Esophagus (tissue), 2 donors: ENCODE data around the gene PRKN. TPM values are rescaled to one million over a fixed set of nuclear protein-coding genes. Genes with fewer than 3 reads are reported as not detected.

Source experiments
- H3K27ac ChIP-seq, 2 donors: one replicate each; pipeline ENCODE4 v1.5.1; 2013; ENCODE audit warnings: low read depth in 2 of 2, mild to moderate bottlenecking in 2 of 2, inconsistent platforms in 1 of 2, low read length in 1 of 2, moderate library complexity in 1 of 2
- H3K27me3 ChIP-seq, 2 donors: one replicate each; pipeline ENCODE4 v1.6.1; 2013; ENCODE audit warnings: low read length in 2 of 2, control low read depth in 1 of 2, mild to moderate bottlenecking in 1 of 2; ENCODE audit not compliant: insufficient read depth in 2 of 2, control insufficient read depth in 1 of 2
- H3K36me3 ChIP-seq, 2 donors: one replicate each; pipeline ENCODE4 v1.6.1; 2013; ENCODE audit warnings: low read length in 1 of 2; ENCODE audit not compliant: control insufficient read depth in 2 of 2, insufficient read depth in 2 of 2
- H3K4me1 ChIP-seq, 2 donors: one replicate each; pipeline ENCODE4 v1.6.1; 2013; ENCODE audit warnings: low read length in 1 of 2; ENCODE audit not compliant: control insufficient read depth in 2 of 2, insufficient read depth in 2 of 2
- H3K4me3 ChIP-seq, 2 donors: one replicate each; pipeline ENCODE4 v1.5.1; 2013; ENCODE audit warnings: low read length in 2 of 2, mild to moderate bottlenecking in 2 of 2, low read depth in 1 of 2, moderate library complexity in 1 of 2
- H3K9me3 ChIP-seq, 2 donors: one replicate each; pipeline ENCODE4 v1.6.1; 2013; ENCODE audit warnings: mild to moderate bottlenecking in 2 of 2, low read depth in 1 of 2, low read length in 1 of 2, moderate library complexity in 1 of 2; ENCODE audit not compliant: control insufficient read depth in 2 of 2, insufficient read depth in 1 of 2
- WGBS, 2 donors: extraction: QIAGEN DNeasy Blood & Tissue Kit; methylation state at CpG; one replicate each; pipeline ENCODE4 v1.1.7; 2013; 5-methylcytosine and 5-hydroxymethylcytosine counted together
- polyA plus RNA-seq, 2 donors: library from polyadenylated mRNA; stranded (reverse); fragments of 200-250 nt; gene quantifications; one replicate each; pipeline ENCODE4 v1.2.3, GENCODE V29; 2013
- donor health status: healthy with polysubstance abuse.
- donor health status: Bipolar disorder and iron deficiency.

PRKN gene
- polyA plus RNA-seq, 2 donors = 0.28 to 0.45 TPM

- peaks cover 0 to 13% of the 10 kb centered on the region in 2 donors for H3K4me1 ChIP-seq
- no peaks in the 10 kb centered on the region for H3K9me3 ChIP-seq
- H3K4me3 ChIP-seq = no peak overlapping the region
- H3K36me3 ChIP-seq = no peaks in the 10 kb centered on the region
- H3K27ac ChIP-seq = no peak overlapping the region
- WGBS, 2 donors = 89% methylated on average over 12 of the region's 12 CpGs
- no peaks in the 10 kb centered on the region for H3K27me3 ChIP-seq
These were observed 1349.5 kb downstream of the PRKN start for GRCh38 chr6:161378115-161378514.

- H3K27ac ChIP-seq = no peak overlapping the region
- H3K27me3 ChIP-seq = no peaks in the 10 kb centered on the region
- H3K9me3 ChIP-seq = no peaks in the 10 kb centered on the region
These were observed 1350.5 kb downstream of the PRKN start for GRCh38 chr6:161377116-161377515.

DNA sequence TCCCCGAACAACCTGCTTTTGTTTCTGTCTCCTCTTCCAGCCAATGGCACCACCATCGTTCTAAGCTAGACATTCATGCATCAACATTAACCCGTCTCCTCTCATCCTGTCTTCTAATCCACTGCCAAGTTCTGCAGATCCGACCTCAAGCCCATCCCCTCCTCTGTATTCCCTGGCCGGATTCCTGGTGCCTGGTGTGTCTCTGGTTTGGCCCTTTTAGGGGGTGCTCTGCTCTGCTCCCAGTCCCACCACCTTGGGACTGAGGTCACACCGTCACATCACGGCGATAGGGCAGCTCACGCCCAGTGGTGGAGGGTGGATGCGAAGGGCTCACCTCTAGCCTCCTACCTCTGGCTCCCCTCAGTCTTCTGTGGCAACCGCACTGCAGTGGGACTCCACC, 1351.2 kb downstream of the PRKN start:
- H3K9me3 ChIP-seq = no peaks in the 10 kb centered on the region
- H3K4me3 ChIP-seq = no peak overlapping the region
- H3K4me1 ChIP-seq = peaks cover 0 to 13% of the 10 kb centered on the region in 2 donors
- H3K36me3 ChIP-seq = no peaks in the 10 kb centered on the region
- no peaks in the 10 kb centered on the region for H3K27me3 ChIP-seq
- WGBS, 2 donors = 86 to 88% methylated on average over 11 of the region's 11 CpGs
- no peak overlapping the region for H3K27ac ChIP-seq

More at GRCh38 chr6:161377116-161377515, 1350.5 kb downstream of the PRKN start:
- Histone ChIP-seq H3K4me3 (no peak overlapping the region), H3K4me1 (peaks cover 0 to 13% of the 10 kb centered on the region in 2 donors), H3K36me3 (no peaks in the 10 kb centered on the region)
- 93% methylated on average over 13 of the region's 13 CpGs for WGBS, 2 donors

DNA sequence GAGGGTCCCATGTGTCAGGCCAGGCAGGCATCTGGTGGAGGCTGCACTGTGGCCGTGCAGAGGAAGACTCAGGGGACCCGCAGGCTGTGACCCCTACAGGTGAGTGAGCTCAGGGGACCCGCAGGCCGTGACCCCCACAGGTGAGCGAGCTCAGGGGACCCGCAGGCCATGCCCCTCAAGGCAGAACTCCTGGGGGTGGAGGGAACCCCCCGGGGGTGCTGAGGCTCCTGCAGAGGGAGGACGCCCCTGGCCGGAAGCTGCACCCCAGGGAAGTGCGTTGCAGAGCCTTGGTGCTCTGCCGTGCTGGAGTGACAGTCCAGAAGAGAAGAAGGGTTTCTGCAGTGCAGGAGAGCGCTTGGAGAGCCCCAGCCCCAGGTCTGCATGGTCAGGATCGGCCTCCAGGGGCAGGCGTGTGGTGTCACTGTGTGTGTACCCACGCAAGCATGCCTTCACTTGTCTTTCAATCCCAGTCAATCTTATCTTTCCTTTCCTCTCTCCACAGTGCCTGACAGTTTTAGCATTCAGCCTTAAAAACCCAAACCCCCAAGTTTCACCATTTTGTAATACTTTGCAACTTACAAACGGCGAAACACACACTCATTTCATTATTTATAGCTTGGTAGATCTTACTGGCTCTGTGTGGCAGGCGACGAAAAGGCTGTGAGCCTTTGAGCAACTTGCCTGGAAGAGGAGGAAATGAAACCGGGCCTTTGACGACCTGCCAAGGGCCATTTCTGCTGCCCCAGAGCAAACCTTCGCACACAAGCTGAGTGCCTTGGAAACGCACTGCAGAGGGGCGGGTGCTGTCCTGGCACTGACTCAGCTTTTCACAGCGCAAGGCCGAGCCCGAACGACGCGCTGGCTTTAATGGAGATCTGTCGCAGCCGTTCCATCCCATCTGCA, 1352.3 kb downstream of the PRKN start:
- Histone ChIP-seq H3K4me3 (no peak overlapping the region), H3K36me3 (no peaks in the 10 kb centered on the region), H3K9me3 (no peaks in the 10 kb centered on the region), H3K27me3 (no peaks in the 10 kb centered on the region), H3K4me1 (peaks cover 0 to 13% of the 10 kb centered on the region in 2 donors), H3K27ac (no peak overlapping the region)
- WGBS, 2 donors = 38 to 49% methylated on average over 32 of the region's 32 CpGs

DNA sequence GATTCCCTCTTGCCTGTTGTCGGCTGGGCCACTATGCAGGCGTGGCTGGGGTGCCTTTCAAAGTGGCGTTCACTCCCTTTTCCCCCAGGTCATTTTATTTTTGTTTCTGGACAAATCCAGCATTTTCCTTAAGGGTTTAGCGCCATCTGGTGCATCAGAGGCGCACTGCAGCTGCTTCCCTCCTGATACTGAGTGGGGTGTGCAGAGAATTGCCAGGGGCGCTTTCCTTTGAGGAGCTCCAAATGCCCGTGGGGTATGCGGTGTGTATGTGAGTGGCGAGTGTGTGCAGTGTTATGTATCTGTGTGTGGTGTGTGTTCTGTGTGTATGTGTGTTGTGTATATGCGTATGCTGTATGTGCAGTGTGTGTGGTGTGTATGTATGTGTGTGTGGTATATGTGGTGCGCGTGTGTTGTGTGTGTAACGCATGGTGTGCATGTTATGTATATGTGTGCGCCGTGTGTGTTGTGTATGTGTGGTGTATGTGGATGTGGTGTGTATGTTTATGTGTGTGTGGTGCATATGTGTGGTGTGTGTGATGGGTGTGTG, 1353.6 kb downstream of the PRKN start:
- peaks cover 0 to 13% of the 10 kb centered on the region in 2 donors for H3K4me1 ChIP-seq
- no peak overlapping the region for H3K27ac ChIP-seq
- no peaks in the 10 kb centered on the region for H3K9me3 ChIP-seq
- H3K36me3 ChIP-seq = no peaks in the 10 kb centered on the region
- WGBS, 2 donors = 32 to 33% methylated on average over 15 of the region's 15 CpGs
- no peak overlapping the region for H3K4me3 ChIP-seq
- no peaks in the 10 kb centered on the region for H3K27me3 ChIP-seq

DNA sequence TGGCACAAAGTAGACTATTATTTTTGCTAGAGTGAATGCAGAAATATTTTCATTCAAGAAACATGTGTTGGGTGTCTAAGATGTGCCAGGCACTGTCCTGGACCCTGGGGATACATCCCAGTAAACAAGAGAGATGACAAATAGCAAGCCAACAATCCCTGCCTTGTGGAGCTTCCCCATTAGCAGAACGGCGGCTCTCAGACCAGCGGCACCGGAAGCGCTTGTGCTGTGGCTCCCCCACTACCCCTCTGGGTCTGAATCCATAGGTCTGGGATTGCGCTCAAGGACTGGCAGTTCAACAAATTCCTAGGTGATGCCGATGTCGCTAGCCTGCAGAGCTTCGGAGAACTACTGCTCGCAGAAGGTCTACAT, 1355.2 kb downstream of the PRKN start:
- Histone ChIP-seq H3K4me3 (no peak overlapping the region), H3K9me3 (no peaks in the 10 kb centered on the region), H3K27ac (no peak overlapping the region), H3K27me3 (no peaks in the 10 kb centered on the region), H3K36me3 (no peaks in the 10 kb centered on the region), H3K4me1 (peaks cover 0 to 13% of the 10 kb centered on the region in 2 donors)
- 90 to 91% methylated on average over 10 of the region's 10 CpGs for WGBS, 2 donors

DNA sequence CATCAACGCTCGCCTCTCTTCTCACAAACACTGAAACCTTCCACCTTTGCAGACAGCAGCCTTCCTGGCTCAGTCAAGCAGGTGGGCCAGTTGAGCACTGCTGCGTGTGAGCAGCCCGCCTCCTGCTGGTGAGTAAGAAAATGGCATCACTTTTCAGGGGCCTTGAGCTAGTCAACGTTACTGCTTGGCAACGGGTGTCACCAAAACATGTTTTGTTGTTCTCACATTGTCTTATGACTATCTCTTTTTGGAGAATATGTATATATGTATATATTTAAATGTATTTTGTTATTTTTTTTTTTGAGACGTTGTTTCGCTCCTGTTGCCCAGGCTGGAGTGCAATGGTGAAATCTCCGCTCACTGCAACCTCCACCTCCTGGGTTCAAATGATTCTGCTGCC, 1356.7 kb downstream of the PRKN start:
- 28 to 31% methylated on average over 9 of the region's 9 CpGs for WGBS, 2 donors
- Histone ChIP-seq H3K27ac (no peak overlapping the region), H3K9me3 (no peaks in the 10 kb centered on the region), H3K36me3 (no peaks in the 10 kb centered on the region), H3K4me3 (no peak overlapping the region), H3K27me3 (no peaks in the 10 kb centered on the region), H3K4me1 (peaks cover 0 to 3% of the 10 kb centered on the region in 2 donors)

- 68 to 69% methylated on average over 13 of the region's 13 CpGs for WGBS, 2 donors
- H3K36me3 ChIP-seq = no peaks in the 10 kb centered on the region
- no peak overlapping the region for H3K27ac ChIP-seq
These were observed 1358.2 kb downstream of the PRKN start for GRCh38 chr6:161369339-161369738.

GRCh38 chr6:161368514-161368913, 1359.1 kb downstream of the PRKN start:
- 90 to 93% methylated on average over 5 to 7 of the region's 7 CpGs for WGBS, 2 donors
- H3K9me3 ChIP-seq = no peaks in the 10 kb centered on the region
- H3K27me3 ChIP-seq = no peaks in the 10 kb centered on the region
- H3K36me3 ChIP-seq = no peaks in the 10 kb centered on the region
- H3K27ac ChIP-seq = no peak overlapping the region
- H3K4me3 ChIP-seq = no peak overlapping the region
- no peaks in the 10 kb centered on the region for H3K4me1 ChIP-seq

More at GRCh38 chr6:161369339-161369738, 1358.2 kb downstream of the PRKN start:
- Histone ChIP-seq H3K4me3 (no peak overlapping the region), H3K27me3 (no peaks in the 10 kb centered on the region), H3K4me1 (no peaks in the 10 kb centered on the region), H3K9me3 (no peaks in the 10 kb centered on the region)
